Muscle layer of duodenum (tissue), 2 donors: ENCODE measurements around the gene ATOSB.

ENCODE experiments used
- H3K27ac ChIP-seq: one replicate; pipeline ENCODE4 v1.7.0; 2013; ENCODE audit warnings: mild to moderate bottlenecking, low read length
- H3K27me3 ChIP-seq: one replicate; pipeline ENCODE4 v1.7.0; 2013; ENCODE audit warnings: low read depth, mild to moderate bottlenecking, control low read depth, low read length
- H3K36me3 ChIP-seq, 2 donors: one replicate each; pipeline ENCODE4 v1.7.0; 2013; ENCODE audit warnings: low read length in 2 of 2, control low read depth in 1 of 2, mild to moderate bottlenecking in 1 of 2; ENCODE audit not compliant: insufficient read depth in 2 of 2, control insufficient read depth in 1 of 2
- H3K4me1 ChIP-seq, 2 donors: one replicate each; pipeline ENCODE4 v1.7.0; 2013; ENCODE audit warnings: low read length in 2 of 2, mild to moderate bottlenecking in 2 of 2, control low read depth in 1 of 2, moderate library complexity in 1 of 2; ENCODE audit not compliant: insufficient read depth in 2 of 2, control insufficient read depth in 1 of 2
- H3K4me3 ChIP-seq, 2 donors: one replicate each; pipeline ENCODE4 v1.7.0; 2013; ENCODE audit warnings: low read length in 2 of 2, low read depth in 1 of 2, mild to moderate bottlenecking in 1 of 2
- H3K9me3 ChIP-seq, 2 donors: one replicate each; pipeline ENCODE4 v1.7.0; 2013; ENCODE audit warnings: low read length in 2 of 2, control low read depth in 1 of 2, mild to moderate bottlenecking in 1 of 2; ENCODE audit not compliant: control insufficient read depth in 1 of 2
- donor health status: healthy.

The ATOSB gene

DNA sequence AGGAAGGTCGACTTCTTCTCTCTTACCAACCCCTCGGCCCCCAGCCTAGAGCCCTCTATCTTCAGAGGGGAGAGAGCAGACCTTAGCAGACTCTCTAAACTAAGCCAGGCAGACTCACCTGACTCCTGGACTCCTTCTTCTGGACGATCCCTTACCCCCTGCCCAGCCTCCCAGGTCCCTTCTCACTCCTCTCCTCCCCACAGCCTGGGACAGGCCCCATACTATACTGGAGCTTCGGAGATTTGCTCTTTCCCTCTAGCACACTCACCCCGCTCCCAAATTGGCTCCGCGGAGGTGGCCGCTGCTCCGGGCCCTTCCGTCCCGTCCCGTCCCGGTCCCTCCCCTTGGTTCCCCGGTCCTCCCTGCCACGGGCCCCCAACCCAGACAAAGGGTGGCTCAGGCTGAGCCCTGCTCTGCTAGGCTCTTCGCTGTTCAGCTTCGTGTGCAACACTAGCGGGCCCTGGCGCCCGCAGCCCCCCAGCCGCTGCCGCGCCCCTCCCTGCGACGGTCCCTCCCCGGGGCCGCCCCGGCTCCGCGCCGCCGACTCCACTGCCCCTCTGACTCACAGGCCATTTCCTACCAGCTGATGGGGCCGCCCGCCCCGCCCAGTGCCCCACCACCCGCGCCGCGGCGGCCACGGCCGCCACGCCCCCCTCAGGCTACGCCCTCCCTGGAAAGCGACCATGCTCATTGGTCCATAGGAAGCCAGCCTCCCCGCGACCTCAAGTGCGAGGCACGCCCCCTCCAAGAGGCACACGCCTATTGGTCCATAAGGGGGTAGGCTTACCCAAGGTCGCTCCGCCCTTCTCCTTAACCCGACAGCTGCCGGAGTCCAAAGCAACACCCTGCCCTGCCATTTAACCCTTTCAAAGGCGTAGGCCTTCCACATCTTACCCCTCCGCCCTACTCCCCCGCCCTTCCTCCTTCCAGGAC is 4.4 kb downstream of the ATOSB start:
- H3K4me3 ChIP-seq = peak overlapping the region; percentile 76 to 77
- H3K4me1 ChIP-seq = peaks cover 30 to 52% of the 10 kb centered on the region in 2 donors
- H3K27me3 ChIP-seq = no peaks in the 10 kb centered on the region
- H3K9me3 ChIP-seq = no peaks in the 10 kb centered on the region
- peaks cover 7 to 29% of the 10 kb centered on the region in 2 donors for H3K36me3 ChIP-seq
- peak overlapping the region; percentile 89 for H3K27ac ChIP-seq

DNA sequence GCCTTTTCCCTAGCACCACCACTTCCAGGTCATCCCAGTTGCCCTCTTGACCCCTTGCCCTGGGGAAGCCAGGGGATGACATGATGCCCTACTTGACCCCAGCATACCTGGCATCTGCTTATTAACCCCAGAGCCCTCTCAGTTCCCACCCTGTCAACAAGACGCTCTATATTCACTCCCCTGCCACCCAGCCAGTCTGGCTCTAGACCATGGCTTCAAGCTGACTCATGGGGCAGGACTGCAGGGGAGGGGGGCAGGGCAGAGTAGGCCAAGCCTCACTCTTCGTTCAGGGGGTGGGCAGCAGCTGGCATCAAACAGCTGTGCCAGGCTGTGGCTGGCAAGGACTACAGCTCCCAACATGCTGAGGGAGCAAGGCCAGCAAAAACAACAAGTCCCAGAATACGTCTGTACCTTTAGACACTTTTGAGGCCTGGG is 5.3 kb downstream of the ATOSB start:
- Histone ChIP-seq H3K4me1 (peaks cover 30 to 49% of the 10 kb centered on the region in 2 donors), H3K4me3 (peak overlapping the region; percentile 76 to 77), H3K36me3 (peaks cover 14 to 38% of the 10 kb centered on the region in 2 donors), H3K9me3 (no peaks in the 10 kb centered on the region), H3K27ac (peak overlapping the region; percentile 89), H3K27me3 (no peaks in the 10 kb centered on the region)

DNA sequence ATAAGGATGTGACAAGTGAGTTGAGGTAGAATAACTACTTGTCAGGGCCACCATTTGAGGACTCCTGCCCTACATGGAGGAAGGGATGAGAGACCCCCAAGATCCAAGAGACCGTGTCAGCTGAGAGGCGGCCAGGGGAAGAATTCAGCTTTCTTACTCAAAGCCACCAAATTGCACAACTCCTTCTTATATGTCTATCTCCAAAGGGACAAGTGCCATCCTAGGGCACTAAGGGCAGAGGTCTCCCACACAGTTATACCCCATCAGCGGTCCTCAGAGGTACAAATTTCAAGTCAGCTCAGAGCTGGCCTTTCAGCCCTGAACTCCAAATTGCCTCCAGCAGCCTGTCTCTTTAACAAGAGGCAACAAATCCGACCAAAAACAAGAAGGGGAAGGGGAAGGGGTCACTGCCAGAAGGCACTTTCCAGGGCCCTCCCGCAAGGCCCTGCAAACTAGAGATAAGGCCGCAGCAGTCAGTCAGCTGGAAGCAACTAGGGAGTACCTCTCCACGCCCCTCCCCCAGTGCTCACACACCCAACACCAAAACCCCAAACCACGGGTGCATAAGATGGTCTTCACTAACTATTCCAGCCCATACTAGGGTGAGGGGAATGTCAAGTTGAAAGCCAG is 6.6 kb downstream of the ATOSB start:
- H3K4me3 ChIP-seq = no peak overlapping the region
- no peaks in the 10 kb centered on the region for H3K27me3 ChIP-seq
- no peaks in the 10 kb centered on the region for H3K9me3 ChIP-seq
- H3K36me3 ChIP-seq = peaks cover 22 to 47% of the 10 kb centered on the region in 2 donors
- H3K4me1 ChIP-seq = peaks cover 22 to 37% of the 10 kb centered on the region in 2 donors
- no peak overlapping the region for H3K27ac ChIP-seq

DNA sequence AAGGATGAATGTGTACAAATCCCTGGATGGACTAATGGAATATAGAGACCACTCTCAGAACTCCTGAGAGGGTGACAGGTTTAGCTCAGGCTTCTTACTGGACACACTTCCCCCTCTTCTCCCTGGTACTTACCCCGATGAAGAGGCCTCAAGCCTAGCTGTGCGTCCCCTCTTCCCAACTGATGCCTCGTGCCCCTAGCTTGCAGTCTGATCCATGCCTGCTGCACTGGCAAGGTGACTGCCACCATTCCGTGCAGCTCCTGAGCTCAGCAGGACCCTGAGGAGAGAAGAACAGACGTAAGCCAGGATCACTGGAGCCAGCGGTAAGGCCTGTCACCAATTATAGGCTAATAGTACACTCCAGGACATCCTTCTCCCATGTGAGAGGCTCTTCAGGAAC is 7.2 kb downstream of the ATOSB start:
- H3K27me3 ChIP-seq = no peaks in the 10 kb centered on the region
- H3K27ac ChIP-seq = no peak overlapping the region
- no peak overlapping the region for H3K4me3 ChIP-seq
- H3K36me3 ChIP-seq = peaks cover 22 to 47% of the 10 kb centered on the region in 2 donors
- H3K9me3 ChIP-seq = no peaks in the 10 kb centered on the region
- H3K4me1 ChIP-seq = peaks cover 20 to 34% of the 10 kb centered on the region in 2 donors

DNA sequence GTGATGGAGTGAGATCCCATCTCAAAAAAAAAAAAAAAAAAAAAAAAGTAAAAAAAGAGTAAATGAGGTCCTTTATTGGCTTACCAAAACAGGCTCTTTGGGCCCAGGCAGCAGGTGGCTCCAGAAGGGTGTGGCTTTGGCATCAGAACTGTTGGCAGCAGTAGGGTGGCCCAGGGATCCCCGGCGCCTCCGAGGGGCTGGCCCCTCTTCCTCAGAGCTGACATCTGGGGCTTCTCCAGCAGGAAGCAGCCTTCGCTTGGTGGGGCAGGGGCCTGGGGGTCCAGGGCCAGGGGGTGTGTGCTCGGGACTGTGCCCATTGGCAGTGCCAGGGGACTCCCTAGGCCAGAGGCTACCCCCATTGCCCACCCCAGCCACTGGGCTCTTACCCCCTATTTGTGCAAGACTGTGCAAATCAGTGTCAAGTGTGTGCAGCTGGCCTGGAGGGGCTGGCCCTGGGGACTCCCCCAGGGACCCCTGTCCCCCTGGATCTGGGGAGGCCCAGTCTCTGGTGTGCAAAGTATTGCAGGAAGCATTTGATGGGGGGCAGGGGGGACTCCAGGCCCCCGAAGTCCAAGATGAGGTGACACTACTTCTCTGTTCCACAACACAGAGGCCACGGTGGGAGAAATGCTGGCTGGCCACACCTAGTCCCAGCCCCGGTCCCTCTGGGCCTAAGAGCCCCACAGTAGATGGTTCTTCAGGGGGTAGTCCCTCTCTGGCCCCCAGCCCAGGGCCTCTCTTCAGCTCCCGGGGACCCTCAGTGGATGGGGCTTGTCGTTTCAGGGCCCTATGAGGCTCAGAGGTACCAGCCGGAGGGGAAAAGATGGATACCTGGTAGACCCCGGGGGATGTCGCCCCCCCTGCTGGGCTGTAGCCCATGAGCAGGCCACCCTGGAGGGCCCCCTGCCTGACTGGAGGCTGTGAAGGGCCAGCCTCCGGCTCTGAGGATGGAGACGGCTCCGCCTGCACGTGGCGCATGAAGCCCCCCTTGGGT is 8.1 kb downstream of the ATOSB start:
- H3K36me3 ChIP-seq = peaks cover 22 to 47% of the 10 kb centered on the region in 2 donors
- no peak overlapping the region for H3K27ac ChIP-seq
- no peaks in the 10 kb centered on the region for H3K9me3 ChIP-seq
- no peaks in the 10 kb centered on the region for H3K27me3 ChIP-seq
- H3K4me3 ChIP-seq = no peak overlapping the region
- H3K4me1 ChIP-seq = peaks cover 17 to 32% of the 10 kb centered on the region in 2 donors

DNA sequence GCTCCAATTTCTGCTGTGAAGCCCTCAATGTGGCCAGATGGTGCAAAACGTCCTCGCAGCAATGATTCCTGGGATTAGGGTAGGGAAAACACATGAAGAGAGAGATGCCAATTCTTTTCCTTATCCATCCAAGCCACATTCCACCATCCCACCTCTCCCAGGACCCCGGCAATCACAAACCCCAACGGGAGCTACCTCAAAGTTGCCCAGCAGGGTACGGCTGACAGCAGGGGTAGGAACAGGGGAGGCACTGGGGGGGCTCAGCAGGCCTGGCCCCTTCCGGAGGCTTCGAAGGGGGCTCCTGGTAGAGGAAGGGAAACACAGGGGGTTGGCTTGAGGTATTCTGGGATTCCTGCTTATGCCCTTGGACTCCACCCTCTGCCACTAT is 9.3 kb downstream of the ATOSB start:
- H3K4me1 ChIP-seq = peaks cover 18 to 34% of the 10 kb centered on the region in 2 donors
- H3K4me3 ChIP-seq = no peak overlapping the region
- peaks cover 22 to 46% of the 10 kb centered on the region in 2 donors for H3K36me3 ChIP-seq
- H3K27ac ChIP-seq = no peak overlapping the region
- no peaks in the 10 kb centered on the region for H3K27me3 ChIP-seq
- no peaks in the 10 kb centered on the region for H3K9me3 ChIP-seq

DNA sequence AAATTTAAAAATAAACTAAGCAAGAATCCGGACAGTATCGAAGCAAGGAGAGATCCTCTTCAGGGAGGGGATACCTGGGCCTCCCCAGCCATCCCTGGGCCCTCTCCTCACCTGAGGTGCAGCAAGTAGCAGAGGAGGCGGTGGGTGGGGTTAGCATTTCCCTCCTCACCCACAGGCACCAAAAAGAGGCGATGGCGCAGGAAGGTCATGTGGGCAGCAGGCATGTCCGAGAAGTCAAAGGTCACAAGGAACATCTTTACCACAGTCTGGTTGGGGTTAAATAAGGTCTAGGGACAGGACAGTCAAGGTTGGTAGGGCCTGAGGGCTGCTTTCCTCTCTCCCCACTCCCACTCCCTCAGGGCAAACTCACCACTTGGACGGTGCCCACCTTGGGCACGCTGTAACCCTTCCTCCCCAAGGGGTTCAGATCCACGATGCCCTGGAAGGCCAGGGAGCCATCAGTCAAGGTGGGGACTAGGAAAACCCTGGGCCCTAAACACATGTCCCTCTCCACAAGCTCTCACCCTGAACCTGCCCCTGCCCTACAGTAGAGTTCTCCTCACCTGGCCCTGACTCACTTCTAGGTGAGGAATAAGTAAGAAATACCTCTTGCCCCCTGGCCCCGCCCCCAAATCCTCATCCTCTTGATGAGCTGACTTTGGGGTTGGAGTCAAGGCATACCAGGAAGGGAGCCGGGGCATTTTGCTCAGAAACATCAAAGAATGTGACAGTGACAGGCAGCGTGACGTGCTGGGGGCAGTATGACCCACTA is 9.9 kb downstream of the ATOSB start:
- Histone ChIP-seq H3K9me3 (no peaks in the 10 kb centered on the region), H3K27ac (no peak overlapping the region), H3K4me1 (peaks cover 16 to 34% of the 10 kb centered on the region in 2 donors), H3K27me3 (no peaks in the 10 kb centered on the region), H3K4me3 (no peak overlapping the region), H3K36me3 (peaks cover 25 to 52% of the 10 kb centered on the region in 2 donors)

DNA sequence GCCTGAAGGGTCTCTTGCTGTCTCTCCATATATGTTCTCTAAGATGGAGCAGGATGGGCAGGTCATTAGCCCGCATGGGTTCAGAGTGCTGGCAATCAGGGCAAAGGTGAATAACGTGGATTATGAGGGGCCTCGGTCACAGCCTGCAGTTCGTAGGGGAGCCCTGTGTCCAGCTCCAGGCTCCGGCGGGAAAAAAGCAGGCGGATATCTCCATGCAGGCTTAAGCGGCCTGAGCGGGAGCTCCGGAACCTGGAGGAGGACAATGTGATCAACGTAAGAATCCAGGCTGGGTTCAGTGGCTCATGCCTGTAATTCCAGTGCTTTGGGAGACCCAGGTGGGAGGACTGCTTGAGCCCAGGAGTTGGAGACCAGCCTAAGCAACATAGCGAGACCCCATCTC is 10.5 kb downstream of the ATOSB start:
- H3K9me3 ChIP-seq = no peaks in the 10 kb centered on the region
- H3K27ac ChIP-seq = no peak overlapping the region
- no peak overlapping the region for H3K4me3 ChIP-seq
- no peaks in the 10 kb centered on the region for H3K27me3 ChIP-seq
- H3K36me3 ChIP-seq = peaks cover 31 to 58% of the 10 kb centered on the region in 2 donors
- peaks cover 14 to 28% of the 10 kb centered on the region in 2 donors for H3K4me1 ChIP-seq

DNA sequence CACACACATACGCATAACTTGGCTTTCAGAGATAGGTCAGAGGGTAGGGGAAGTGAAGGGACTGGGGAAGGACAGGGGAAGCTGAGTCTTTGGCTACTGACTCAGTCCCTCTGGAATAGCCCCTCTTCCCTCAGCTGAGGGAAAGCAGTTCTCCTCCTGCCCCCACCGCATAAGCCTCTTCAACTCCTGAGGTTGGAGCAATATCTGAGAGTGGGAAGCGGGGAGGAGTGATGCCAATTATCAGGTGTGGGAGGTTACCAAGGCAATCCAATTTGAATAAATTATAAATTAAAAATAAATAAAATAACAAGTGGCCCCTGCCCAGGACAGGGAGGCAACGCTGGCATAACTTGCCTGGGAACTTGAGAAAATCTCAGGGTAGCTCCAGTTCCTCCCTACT is 11.1 kb downstream of the ATOSB start:
- H3K36me3 ChIP-seq = peaks cover 36 to 63% of the 10 kb centered on the region in 2 donors

DNA sequence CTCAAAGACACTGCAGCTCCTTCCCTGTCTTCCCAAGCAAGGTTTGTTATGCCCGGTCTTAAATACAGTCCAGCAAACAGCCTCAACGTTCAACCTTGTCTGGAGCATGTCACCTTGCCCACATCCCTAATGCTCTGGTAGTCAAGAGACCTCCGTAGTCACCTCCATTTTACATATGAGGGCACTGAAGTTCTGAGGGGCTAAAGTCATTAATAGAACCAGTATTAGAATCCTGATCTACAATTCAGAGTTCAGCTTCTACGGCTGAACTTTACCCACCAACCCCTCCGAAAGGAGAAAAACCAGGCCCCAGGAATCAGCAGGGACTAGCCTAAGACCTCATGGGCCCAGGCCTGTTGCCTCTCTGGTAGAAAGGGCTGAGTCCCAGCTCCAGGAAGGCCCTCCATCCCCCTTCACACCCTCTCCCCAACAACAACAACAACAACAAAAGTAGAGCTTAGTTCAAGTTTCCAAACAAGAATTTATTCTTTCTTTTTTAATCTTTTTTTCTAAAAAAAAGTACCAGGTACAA is 11.9 kb downstream of the ATOSB start:
- Histone ChIP-seq H3K27ac (peak overlapping the region; percentile 94), H3K36me3 (peaks cover 39 to 66% of the 10 kb centered on the region in 2 donors), H3K9me3 (no peaks in the 10 kb centered on the region)

More for the DNA sequence above, 11.1 kb downstream of the ATOSB start:
- no peaks in the 10 kb centered on the region for H3K27me3 ChIP-seq
- no peaks in the 10 kb centered on the region for H3K9me3 ChIP-seq
- H3K27ac ChIP-seq = no peak overlapping the region
- no peak overlapping the region for H3K4me3 ChIP-seq
- H3K4me1 ChIP-seq = peaks cover 14 to 22% of the 10 kb centered on the region in 2 donors

More for the DNA sequence above, 11.9 kb downstream of the ATOSB start:
- H3K4me3 ChIP-seq = peak overlapping the region; percentile 83 to 91
- H3K4me1 ChIP-seq = peaks cover 14 to 22% of the 10 kb centered on the region in 2 donors
- H3K27me3 ChIP-seq = no peaks in the 10 kb centered on the region
